Natural killer cell (primary cell): ENCODE measurements around the gene CLDN5. TPM values are rescaled to one million over a fixed set of nuclear protein-coding genes. Genes with fewer than 3 reads are reported as not detected.

Source experiments
- ATAC-seq, 3 donors: fragments of 150-1000 bp in 2 of 3; fragments of 200-7000 bp in 1 of 3; cut with Tn5 transposase; 1 replicate in 1 of 3; 2 replicates in 2 of 3; pipeline ENCODE4 v1.10.0; 2021; ENCODE audit warnings: mild to moderate bottlenecking in 2 of 3, moderate library complexity in 2 of 3
- DNase-seq, 2 donors: peaks; one replicate each; pipeline versions ENCODE4 v3.0.0 to v3.0.0-alpha.2; 2013 to 2021; ENCODE audit warnings: mixed read lengths in 1 of 2
- H3K27ac ChIP-seq: one replicate; pipeline ENCODE4 v1.5.1; 2013; ENCODE audit warnings: mild to moderate bottlenecking, low read length
- H3K27me3 ChIP-seq: one replicate; pipeline ENCODE4 v1.6.1; 2013; ENCODE audit warnings: low read length; ENCODE audit not compliant: control insufficient read depth, insufficient read depth
- H3K36me3 ChIP-seq: one replicate; pipeline ENCODE4 v1.6.1; 2013; ENCODE audit warnings: low read length; ENCODE audit not compliant: control insufficient read depth, insufficient read depth
- H3K4me1 ChIP-seq: one replicate; pipeline ENCODE4 v1.6.1; 2013; ENCODE audit warnings: low read length; ENCODE audit not compliant: control insufficient read depth, insufficient read depth
- H3K4me3 ChIP-seq: one replicate; pipeline ENCODE4 v1.5.1; 2013; ENCODE audit warnings: low read length
- H3K9me3 ChIP-seq: one replicate; pipeline ENCODE4 v1.6.1; 2013; ENCODE audit warnings: low read length; ENCODE audit not compliant: control insufficient read depth, insufficient read depth
- H3K27ac Mint-ChIP-seq, 2 donors: one replicate each; pipeline ENCODE4 v1.8.0; 2022; ENCODE audit warnings: mild to moderate bottlenecking in 2 of 2, mixed read lengths in 2 of 2, moderate library complexity in 1 of 2
- H3K27me3 Mint-ChIP-seq, 2 donors: one replicate each; pipeline ENCODE4 v1.8.0; 2022; ENCODE audit warnings: low read depth in 2 of 2, mixed read lengths in 2 of 2
- H3K36me3 Mint-ChIP-seq: one replicate; pipeline ENCODE4 v1.8.0; 2022; ENCODE audit warnings: mixed read lengths
- H3K4me1 Mint-ChIP-seq, 2 donors: one replicate each; pipeline ENCODE4 v1.8.0; 2022; ENCODE audit warnings: mixed read lengths in 2 of 2
- H3K4me3 Mint-ChIP-seq: one replicate; pipeline ENCODE4 v1.8.0; 2022; ENCODE audit warnings: mild to moderate bottlenecking, moderate library complexity, mixed read lengths
- H3K9me3 Mint-ChIP-seq, 2 donors: one replicate each; pipeline ENCODE4 v1.8.0; 2022; ENCODE audit warnings: mixed read lengths in 2 of 2
- WGBS: methylation state at CpG from one replicate; pipeline ENCODE4 v1.1.7; 2013; ENCODE audit warnings: missing lambda C conversion rate; ENCODE audit not compliant: insufficient coverage; 5-methylcytosine and 5-hydroxymethylcytosine counted together
- intact Hi-C: fragments of 100-400 bp; cut with micrococcal nuclease; formaldehyde crosslinking; loops from one replicate; pipeline ENCODE4 v1.14.2; 2022
- total RNA-seq, 4 donors: library from RNA; stranded (reverse); fragments of 120-200 nt in 1 of 4; gene quantifications; one replicate each; pipeline versions ENCODE4 v1.2.3 to v1.2.4, GENCODE V29; 2013 to 2022
- TF ChIP-seq, protein P1 (sequence below): fragments of 200-600 bp; IDR thresholded peaks from one replicate; pipeline ENCODE4 v1.8.0; 2022; ENCODE audit warnings: antibody characterized with exemption

Gene CLDN5
- total RNA-seq, 3 donors from 2014 or later (not counting 1 experiment from before 2014, with no cell fraction given) = 1.3 to 1.7 TPM; not detected in 1

DNA sequence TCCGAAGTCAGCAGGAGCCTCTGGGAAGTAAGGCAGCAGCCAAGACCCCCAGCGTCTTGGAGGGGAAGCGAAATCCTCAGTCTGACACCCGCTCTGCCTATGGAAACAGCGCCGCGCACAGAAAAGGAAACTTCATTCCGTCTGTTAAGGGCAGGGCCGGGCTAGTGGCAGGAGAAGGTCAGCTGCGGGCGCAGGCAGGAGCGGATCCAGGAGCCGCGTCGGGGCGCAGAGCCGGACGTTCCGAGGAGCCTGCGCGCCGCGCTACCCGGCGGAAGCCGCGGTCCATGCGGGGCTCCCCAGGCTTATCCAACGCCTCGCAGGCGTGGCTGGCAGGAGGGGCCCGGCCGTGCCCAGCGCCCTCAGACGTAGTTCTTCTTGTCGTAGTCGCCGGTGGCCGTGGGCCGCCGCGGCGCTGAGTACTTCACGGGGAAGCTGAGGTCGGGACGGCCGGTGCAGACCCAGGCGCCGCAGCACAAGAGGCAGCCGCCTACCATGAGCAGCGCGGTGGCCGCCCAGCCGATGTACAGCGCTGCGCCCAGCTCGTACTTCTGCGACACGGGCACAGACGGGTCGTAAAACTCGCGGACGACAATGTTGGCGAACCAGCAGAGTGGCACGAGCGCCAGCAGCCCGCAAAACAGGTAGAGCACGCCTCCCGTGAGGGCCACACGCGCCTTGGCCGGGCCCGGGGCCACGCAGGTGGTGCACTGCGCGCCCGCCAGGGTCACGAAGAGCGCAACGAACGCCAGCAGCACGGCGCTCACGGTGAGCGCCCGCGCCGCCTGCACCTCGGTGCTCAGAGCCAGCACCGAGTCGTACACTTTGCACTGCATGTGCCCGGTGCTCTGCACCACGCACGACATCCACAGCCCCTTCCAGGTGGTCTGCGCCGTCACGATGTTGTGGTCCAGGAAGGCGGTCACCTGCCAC is 705 bp downstream of the CLDN5 start:
- no peaks in the 10 kb centered on the region for H3K9me3 Mint-ChIP-seq
- Histone ChIP-seq H3K36me3 (no peaks in the 10 kb centered on the region), H3K4me1 (peaks cover 5% of the 10 kb centered on the region), H3K27me3 (peaks cover 11% of the 10 kb centered on the region), H3K4me3 (no peak overlapping the region), H3K27ac (no peak overlapping the region), H3K9me3 (no peaks in the 10 kb centered on the region)
- peak in 1 of 2 donors; percentile 33 for DNase-seq
- H3K27ac Mint-ChIP-seq = no peak overlapping the region
- no peak overlapping the region for H3K4me3 Mint-ChIP-seq
- ATAC-seq = peak in 1 of 3 donors; percentile 34
- intact Hi-C loops = no loop called here
- WGBS = 2% methylated on average over 99 of the region's 99 CpGs
- no peaks in the 10 kb centered on the region for H3K36me3 Mint-ChIP-seq
- H3K27me3 Mint-ChIP-seq = peaks cover 0 to 20% of the 10 kb centered on the region in 2 donors
- H3K4me1 Mint-ChIP-seq = peaks cover 0 to 9% of the 10 kb centered on the region in 2 donors
- TF ChIP-seq, protein P1, sequence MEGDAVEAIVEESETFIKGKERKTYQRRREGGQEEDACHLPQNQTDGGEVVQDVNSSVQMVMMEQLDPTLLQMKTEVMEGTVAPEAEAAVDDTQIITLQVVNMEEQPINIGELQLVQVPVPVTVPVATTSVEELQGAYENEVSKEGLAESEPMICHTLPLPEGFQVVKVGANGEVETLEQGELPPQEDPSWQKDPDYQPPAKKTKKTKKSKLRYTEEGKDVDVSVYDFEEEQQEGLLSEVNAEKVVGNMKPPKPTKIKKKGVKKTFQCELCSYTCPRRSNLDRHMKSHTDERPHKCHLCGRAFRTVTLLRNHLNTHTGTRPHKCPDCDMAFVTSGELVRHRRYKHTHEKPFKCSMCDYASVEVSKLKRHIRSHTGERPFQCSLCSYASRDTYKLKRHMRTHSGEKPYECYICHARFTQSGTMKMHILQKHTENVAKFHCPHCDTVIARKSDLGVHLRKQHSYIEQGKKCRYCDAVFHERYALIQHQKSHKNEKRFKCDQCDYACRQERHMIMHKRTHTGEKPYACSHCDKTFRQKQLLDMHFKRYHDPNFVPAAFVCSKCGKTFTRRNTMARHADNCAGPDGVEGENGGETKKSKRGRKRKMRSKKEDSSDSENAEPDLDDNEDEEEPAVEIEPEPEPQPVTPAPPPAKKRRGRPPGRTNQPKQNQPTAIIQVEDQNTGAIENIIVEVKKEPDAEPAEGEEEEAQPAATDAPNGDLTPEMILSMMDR = no peak

DNA sequence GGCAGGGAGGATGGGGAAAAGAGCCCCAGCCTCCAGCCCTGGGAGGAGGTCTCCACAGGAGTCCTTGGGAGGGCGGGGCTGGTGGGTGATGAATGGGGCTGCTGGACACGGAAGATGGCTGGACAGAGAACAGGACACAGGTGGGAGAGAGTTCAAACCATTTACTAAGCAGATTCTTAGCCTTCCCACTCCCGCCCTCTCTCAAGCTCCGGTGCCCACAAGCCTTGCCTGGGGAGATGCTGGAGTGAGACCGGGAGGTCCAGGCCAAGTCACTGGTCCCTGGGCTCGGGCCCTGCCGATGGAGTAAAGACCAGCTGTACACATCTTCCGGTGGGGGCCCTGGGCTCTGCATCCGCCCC is 1.4 kb downstream of the CLDN5 start:
- H3K4me3 Mint-ChIP-seq = no peak overlapping the region

DNA sequence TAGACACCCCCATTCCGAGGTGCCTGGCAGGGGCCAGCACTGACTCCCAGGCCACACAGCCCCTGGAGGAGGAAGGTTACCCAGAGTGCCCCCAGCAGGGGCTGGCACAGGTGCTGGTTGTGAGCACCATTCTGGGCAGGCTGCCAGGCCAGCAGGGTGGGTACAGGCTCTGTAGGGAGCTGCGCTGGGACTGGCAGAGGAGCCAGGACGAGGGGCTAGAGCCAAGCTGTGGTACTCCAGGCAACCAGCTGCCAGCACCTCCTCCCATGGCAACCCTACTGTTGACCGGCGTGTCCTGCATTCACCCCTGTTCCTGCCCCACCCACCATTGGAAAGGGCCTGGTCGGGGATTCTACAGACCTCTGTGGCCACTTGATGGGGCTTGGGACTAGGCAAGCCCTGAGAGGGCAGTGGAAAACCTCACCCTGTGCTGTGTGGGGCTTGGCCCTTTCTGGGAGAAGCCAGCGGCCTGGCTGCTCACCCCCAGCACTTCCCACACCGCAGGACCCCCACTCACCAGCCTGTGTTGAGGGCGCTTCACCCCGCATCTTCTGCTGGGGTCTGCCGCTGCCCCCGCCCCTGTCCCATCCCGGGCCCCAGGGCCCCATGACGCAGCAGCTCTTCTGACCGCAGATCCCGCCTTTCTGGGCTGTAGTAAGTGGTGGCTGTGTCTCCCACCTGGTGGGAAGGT is 1.9 kb downstream of the CLDN5 start:
- Mint-ChIP-seq H3K4me3 (no peak overlapping the region), H3K27me3 (peaks cover 0 to 20% of the 10 kb centered on the region in 2 donors), H3K9me3 (no peaks in the 10 kb centered on the region), H3K4me1 (peaks cover 0 to 9% of the 10 kb centered on the region in 2 donors), H3K36me3 (no peaks in the 10 kb centered on the region), H3K27ac (no peak overlapping the region)
- no peak overlapping the region for H3K27ac ChIP-seq
- intact Hi-C loops = no loop called here
- TF ChIP-seq, protein P1 = no peak
- ATAC-seq = no peak
- H3K9me3 ChIP-seq = no peaks in the 10 kb centered on the region
- H3K27me3 ChIP-seq = peaks cover 11% of the 10 kb centered on the region
- no peak for DNase-seq
- no peak overlapping the region for H3K4me3 ChIP-seq
- peaks cover 5% of the 10 kb centered on the region for H3K4me1 ChIP-seq
- no peaks in the 10 kb centered on the region for H3K36me3 ChIP-seq
- 76% methylated on average over 16 of the region's 16 CpGs for WGBS

More for the DNA sequence above, 1.4 kb downstream of the CLDN5 start:
- H3K4me3 ChIP-seq = no peak overlapping the region
- 51% methylated on average over 9 of the region's 9 CpGs for WGBS
- intact Hi-C loops = no loop called here
- H3K9me3 Mint-ChIP-seq = no peaks in the 10 kb centered on the region
- H3K4me1 Mint-ChIP-seq = peaks cover 0 to 9% of the 10 kb centered on the region in 2 donors
- no peak overlapping the region for H3K27ac Mint-ChIP-seq
- H3K9me3 ChIP-seq = no peaks in the 10 kb centered on the region
- peaks cover 5% of the 10 kb centered on the region for H3K4me1 ChIP-seq
- DNase-seq (no peak), ATAC-seq (no peak)
- TF ChIP-seq, protein P1 = no peak
- peaks cover 0 to 20% of the 10 kb centered on the region in 2 donors for H3K27me3 Mint-ChIP-seq
- H3K36me3 Mint-ChIP-seq = no peaks in the 10 kb centered on the region
- H3K36me3 ChIP-seq = no peaks in the 10 kb centered on the region
- H3K27ac ChIP-seq = no peak overlapping the region
- H3K27me3 ChIP-seq = peaks cover 11% of the 10 kb centered on the region
